Gastrocnemius medialis (tissue), 4 donors: ENCODE results near the gene TMEM108. TPM values are rescaled to one million over a fixed set of nuclear protein-coding genes. Genes with fewer than 3 reads are reported as not detected.
"Not testable (repeated sequence)": the region's sequence is repeated elsewhere in the genome, so short reads cannot be mapped to it uniquely, and the experiment has no call there.

Experiments used
- ATAC-seq, 2 donors: fragments of 150-250 bp; one replicate each; pipeline ENCODE4 v1.9.1; 2016
- DNase-seq, 2 donors: peaks; one replicate each; pipeline ENCODE4 v3.0.0-alpha.2; 2019
- H3K27ac ChIP-seq, 4 donors: fragments of 200-600 bp; sonication (generic); 1 replicate in 1 of 4; 2 replicates in 3 of 4; pipeline ENCODE4 v1.5.1; 2016 to 2018; ENCODE audit warnings: mild to moderate bottlenecking in 2 of 4, moderate library complexity in 1 of 4
- H3K27me3 ChIP-seq, 3 donors: fragments of 200-600 bp; sonication (generic) in 2 of 3; 1 replicate in 1 of 3; 2 replicates in 2 of 3; pipeline versions ENCODE4 v1.5.1 to v1.6.0; 2016 to 2019; ENCODE audit warnings: mild to moderate bottlenecking in 1 of 3, moderate library complexity in 1 of 3
- H3K36me3 ChIP-seq, 2 donors: fragments of 200-600 bp; sonication (generic) in 1 of 2; one replicate each; pipeline ENCODE4 v1.5.1; 2017 to 2018
- H3K4me1 ChIP-seq, 2 donors: fragments of 200-600 bp; sonication (generic) in 1 of 2; one replicate each; pipeline ENCODE4 v1.5.1; 2016 to 2017; ENCODE audit warnings: mild to moderate bottlenecking in 2 of 2
- H3K4me3 ChIP-seq, 4 donors: fragments of 200-600 bp; sonication (generic) in 3 of 4; 1 replicate in 1 of 4; 2 replicates in 3 of 4; pipeline ENCODE4 v1.5.1; 2016 to 2019; ENCODE audit warnings: mild to moderate bottlenecking in 2 of 4
- H3K9me3 ChIP-seq, 3 donors: fragments of 200-600 bp; sonication (generic) in 2 of 3; 1 replicate in 1 of 3; 2 replicates in 2 of 3; pipeline ENCODE4 v1.5.1; 2016 to 2019
- CTCF ChIP-seq, 5 experiments: fragments of 450-650 bp in 3 of 5; fragments of 200-600 bp in 2 of 5; sonication (generic) in 2 of 5; IDR thresholded peaks in 4 of 5; conservative IDR thresholded peaks in 1 of 5; 1 replicate in 4 of 5; 2 replicates in 1 of 5; pipeline ENCODE4 v1.5.1; 2016 to 2019; ENCODE audit warnings: antibody characterized with exemption in 5 of 5, mild to moderate bottlenecking in 3 of 5, moderate library complexity in 3 of 5
- POLR2A ChIP-seq, 2 donors: fragments of 450-650 bp; IDR thresholded peaks; one replicate each; pipeline ENCODE4 v1.6.1; 2017; ENCODE audit warnings: antibody characterized with exemption in 2 of 2, mild to moderate bottlenecking in 2 of 2, moderate library complexity in 2 of 2
- in situ Hi-C, 4 donors: fragments of 200-750 bp; cut with MboI; loops; one replicate each; pipeline versions ENCODE4 v1.15.0 to v1.8.0; 2017; ENCODE audit warnings: low sequenced_read_pairs in 4 of 4
- intact Hi-C: fragments of 100-400 bp; cut with DNase I; formaldehyde crosslinking; loops from one replicate; pipeline ENCODE4 v1.15.1; 2023; ENCODE audit warnings: low total_unique reads
- total RNA-seq, 4 donors: library from RNA; depleted of rRNA; stranded (reverse); fragments of >200 nt; gene quantifications; one replicate each; pipeline versions ENCODE4 v1.1.0 to v1.2.3, GENCODE V29; 2016

The TMEM108 gene
- total RNA-seq, result 1 to 10 TPM; 1.1 to 3.7 (median 2.4) TPM

- Histone ChIP-seq H3K9me3 (no peaks in the 10 kb centered on the region), H3K36me3 (no peaks in the 10 kb centered on the region), H3K4me1 (peaks cover 10 to 27% of the 10 kb centered on the region in 2 donors), H3K27me3 (no peaks in the 10 kb centered on the region), H3K27ac (peak within 1 kb of the TSS; percentile 71 to 81 (median 78)), H3K4me3 (peak within 1 kb of the TSS; percentile 81 to 91 (median 88))
- ATAC-seq (peak; percentile 84 to 90), DNase-seq (peak; percentile 73 to 83)
- intact Hi-C loops, result loop anchor here (2.0 kb wide), 1 partner anchor 315 kb away; the partner anchor contains the start of gene NPHP3
- TF ChIP-seq POLR2A (IDR thresholded peaks at IDR 0.05) (peak; percentile 13 to 34), CTCF (IDR thresholded peaks at IDR 0.05 in 4 of 5, conservative IDR thresholded peaks at IDR 0.05 in 1 of 5) (no peak)
- in situ Hi-C loops, result loop anchor here in 3 of 4 donors (25.0 kb wide), 2 partner anchors 301 to 349 kb away; no protein-coding TSS in a partner anchor
These were observed at the start of gene TMEM108 for GRCh38 chr3:133038089-133038730. Gene TMEM108, plus strand, starts transcription at chr3:133038391.

GRCh38 chr3:132995971-132996370 is 42.2 kb upstream of the TMEM108 start:
- peaks cover 15 to 17% of the 10 kb centered on the region in 2 donors for H3K4me1 ChIP-seq
- ATAC-seq (no peak), DNase-seq (no peak)
- intact Hi-C loops (no loop called here), in situ Hi-C loops (no loop called here)
- H3K27me3 ChIP-seq, result no peaks in the 10 kb centered on the region
- no peaks in the 10 kb centered on the region for H3K9me3 ChIP-seq
- no peak overlapping the region for H3K4me3 ChIP-seq
- no peak overlapping the region for H3K27ac ChIP-seq
- no peak for TF ChIP-seq POLR2A (IDR thresholded peaks at IDR 0.05)
- no peak for TF ChIP-seq CTCF (IDR thresholded peaks at IDR 0.05 in 4 of 5, conservative IDR thresholded peaks at IDR 0.05 in 1 of 5)
- no peaks in the 10 kb centered on the region for H3K36me3 ChIP-seq

- Histone ChIP-seq H3K36me3 (no peaks in the 10 kb centered on the region), H3K9me3 (no peaks in the 10 kb centered on the region), H3K27me3 (no peaks in the 10 kb centered on the region), H3K4me1 (peaks cover 15 to 17% of the 10 kb centered on the region in 2 donors), H3K27ac (no peak overlapping the region), H3K4me3 (no peak overlapping the region)
- peak in 1 of 2 donors; percentile 66 for ATAC-seq
- intact Hi-C loops, result no loop called here
- no peak for DNase-seq
- in situ Hi-C loops, result no loop called here
- TF ChIP-seq CTCF (IDR thresholded peaks at IDR 0.05 in 4 of 5, conservative IDR thresholded peaks at IDR 0.05 in 1 of 5), result no peak
- no peak for TF ChIP-seq POLR2A (IDR thresholded peaks at IDR 0.05)
These were observed 40.6 kb upstream of the TMEM108 start for GRCh38 chr3:132997404-132998185.

DNA sequence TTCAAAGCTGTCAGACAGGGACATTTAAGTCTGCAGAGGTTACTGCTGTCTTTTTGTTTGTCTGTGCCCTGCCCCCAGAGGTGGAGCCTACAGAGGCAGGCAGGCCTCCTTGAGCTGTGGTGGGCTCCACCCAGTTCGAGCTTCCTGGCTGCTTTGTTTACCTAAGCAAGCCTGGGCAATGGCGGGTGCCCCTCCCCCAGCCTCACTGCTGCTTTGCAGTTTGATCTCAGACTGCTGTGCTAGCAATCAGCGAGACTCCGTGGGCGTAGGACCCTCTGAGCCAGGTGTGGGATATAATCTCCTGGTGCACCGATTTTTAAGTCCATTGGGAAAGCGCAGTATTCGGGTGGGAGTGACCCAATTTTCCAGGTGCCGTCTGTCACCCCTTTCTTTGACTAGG is 33.2 kb upstream of the TMEM108 start:
- H3K36me3 ChIP-seq, H3K9me3 ChIP-seq, intact Hi-C loops, H3K4me3 ChIP-seq, DNase-seq, H3K27ac ChIP-seq, in situ Hi-C loops, H3K27me3 ChIP-seq, H3K4me1 ChIP-seq, ATAC-seq: not testable (repeated sequence)

DNA sequence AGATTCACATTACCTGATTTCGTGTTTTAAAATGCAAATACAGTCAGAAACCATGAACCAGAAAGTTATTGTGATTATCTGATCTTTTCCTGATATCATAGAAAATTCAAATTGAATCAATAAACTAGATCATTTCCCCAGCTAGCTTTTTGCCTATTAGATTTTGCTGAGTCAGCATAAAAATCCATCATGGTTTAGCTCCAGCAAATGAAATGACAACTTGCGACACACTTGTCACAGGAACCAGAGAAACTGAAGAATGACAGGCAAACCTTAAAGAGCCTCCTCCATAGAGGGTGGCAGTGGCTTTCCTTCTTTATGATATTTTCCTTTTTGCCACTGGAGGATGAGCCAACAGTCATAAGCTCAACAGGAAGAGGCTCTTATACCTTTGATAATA is 30.6 kb upstream of the TMEM108 start:
- H3K27me3 ChIP-seq, result no peaks in the 10 kb centered on the region
- no peak for ATAC-seq
- DNase-seq, result no peak
- no peak overlapping the region for H3K27ac ChIP-seq
- H3K9me3 ChIP-seq, result no peaks in the 10 kb centered on the region
- H3K36me3 ChIP-seq, result no peaks in the 10 kb centered on the region
- in situ Hi-C loops (no loop called here), intact Hi-C loops (no loop called here)
- TF ChIP-seq CTCF (IDR thresholded peaks at IDR 0.05 in 4 of 5, conservative IDR thresholded peaks at IDR 0.05 in 1 of 5) (no peak), POLR2A (IDR thresholded peaks at IDR 0.05) (no peak)
- H3K4me3 ChIP-seq, result no peak overlapping the region
- H3K4me1 ChIP-seq, result no peaks in the 10 kb centered on the region
